CD4-positive, alpha-beta T cell (primary cell): ENCODE results near the gene TUBB1. TPM values are rescaled to one million over a fixed set of nuclear protein-coding genes. Genes with fewer than 3 reads are reported as not detected.
A peak's percentile ranks its signal among the peaks of the same experiment; 100 is the strongest.

Source experiments
- ATAC-seq: fragments of 200-7000 bp; cut with Tn5 transposase; one replicate; pipeline ENCODE4 v1.10.0; 2022; ENCODE audit warnings: mild to moderate bottlenecking; ENCODE audit not compliant: poor library complexity
- CTCF ChIA-PET: fragments of 350-600 bp; sonication (Branson Sonifier 250); formaldehyde crosslinking; loops from one replicate; lab custom pipeline; 2021; ENCODE audit warnings: antibody characterized with exemption, inconsistent platforms; lab: Charles Lee
- POLR2A ChIA-PET: fragments of 350-600 bp; sonication (Branson Sonifier 250); formaldehyde crosslinking; loops from one replicate; lab custom pipeline; 2021; ENCODE audit warnings: antibody characterized with exemption, inconsistent platforms; lab: Charles Lee
- DNase-seq, 14 experiments: peaks; one replicate each; pipeline ENCODE4 v3.0.0-alpha.2; 2013 to 2020; ENCODE audit warnings: mixed read lengths in 2 of 14
- H3K27ac ChIP-seq, 2 donors: one replicate each; pipeline versions ENCODE4 v1.5.1 to v1.7.0; 2013; ENCODE audit warnings: low read length in 2 of 2, low read depth in 1 of 2, mild to moderate bottlenecking in 1 of 2
- H3K27me3 ChIP-seq, 2 experiments: 1 replicate in 1 of 2; 2 replicates in 1 of 2; pipeline versions ENCODE4 v1.6.1 to v1.7.0; 2013; ENCODE audit warnings: low read length in 2 of 2, control low read depth in 1 of 2, mild to moderate bottlenecking in 1 of 2, moderate library complexity in 1 of 2; ENCODE audit not compliant: insufficient read depth in 2 of 2, control insufficient read depth in 1 of 2
- H3K36me3 ChIP-seq: one replicate; pipeline ENCODE4 v1.6.1; 2013; ENCODE audit warnings: low read length, control low read depth; ENCODE audit not compliant: insufficient read depth
- H3K4me1 ChIP-seq: one replicate; pipeline ENCODE4 v1.6.1; 2013; ENCODE audit warnings: low read length, control low read depth; ENCODE audit not compliant: insufficient read depth
- H3K4me3 ChIP-seq: one replicate; pipeline ENCODE4 v1.5.1; 2013; ENCODE audit warnings: mild to moderate bottlenecking, low read length, moderate library complexity
- H3K9me3 ChIP-seq, 2 experiments: 1 replicate in 1 of 2; 2 replicates in 1 of 2; pipeline versions ENCODE4 v1.6.1 to v1.7.0; 2013; ENCODE audit warnings: low read length in 2 of 2, mild to moderate bottlenecking in 2 of 2, control low read depth in 1 of 2, moderate library complexity in 1 of 2; ENCODE audit not compliant: control insufficient read depth in 1 of 2, insufficient read depth in 1 of 2
- H3K27ac Mint-ChIP-seq: one replicate; pipeline ENCODE4 v1.8.0; 2020; ENCODE audit warnings: mixed read lengths
- H3K27me3 Mint-ChIP-seq: one replicate; pipeline ENCODE4 v1.8.0; 2021; ENCODE audit warnings: mixed read lengths
- H3K36me3 Mint-ChIP-seq: one replicate; pipeline ENCODE4 v1.8.0; 2021; ENCODE audit warnings: low read depth, mixed read lengths
- H3K4me1 Mint-ChIP-seq: one replicate; pipeline ENCODE4 v1.8.0; 2021; ENCODE audit warnings: low read depth, mixed read lengths
- H3K4me3 Mint-ChIP-seq: one replicate; pipeline ENCODE4 v1.8.0; 2020; ENCODE audit warnings: mild to moderate bottlenecking, mixed read lengths
- H3K9me3 Mint-ChIP-seq: one replicate; pipeline ENCODE4 v1.8.0; 2020; ENCODE audit warnings: mixed read lengths
- CTCF ChIP-seq: fragments of 200-600 bp; IDR thresholded peaks from one replicate; pipeline ENCODE4 v1.8.0; 2022; ENCODE audit warnings: antibody characterized with exemption, mild to moderate bottlenecking
- intact Hi-C, 2 experiments: fragments of 100-400 bp; cut with DNase I in 1 of 2; cut with micrococcal nuclease in 1 of 2; formaldehyde crosslinking; loops; one replicate each; pipeline versions ENCODE4 v1.15.1 to v1.9.0; 2023 to 2025; cut with DNase I, micrococcal nuclease
- total RNA-seq, 174 experiments: library from RNA in 2 of 174; stranded (reverse) in 2 of 174; gene quantifications; one replicate each; pipeline ENCODE4 v1.2.3 and lab custom pipeline; 2021 to 2026

TUBB1 gene
- total RNA-seq, 2 experiments from 2014 or later = 0.11 to 0.17 TPM

DNA sequence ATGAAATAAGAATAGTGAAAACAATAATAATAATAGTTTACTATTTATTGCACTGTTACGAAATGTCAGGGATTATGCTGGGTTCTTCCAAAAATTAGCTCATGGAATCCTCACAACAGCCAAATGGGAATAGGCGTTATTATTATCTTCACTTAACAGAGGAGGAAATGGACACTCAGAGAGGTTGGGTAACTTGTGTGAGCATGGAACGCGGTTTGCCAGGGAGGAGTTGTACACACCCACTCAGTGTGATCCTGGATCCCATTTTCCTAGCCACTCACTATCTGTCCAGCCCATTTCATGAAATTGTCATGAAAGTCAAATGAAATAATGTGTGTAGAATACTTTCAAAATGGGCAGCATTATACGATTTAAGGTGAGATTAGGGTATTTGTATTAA, 33.6 kb upstream of the TUBB1 start:
- ATAC-seq (no peak), DNase-seq (no peak)
- ChIA-PET POLR2A (no interaction called here), CTCF (no interaction called here)
- H3K4me3 ChIP-seq = no peak overlapping the region
- peaks cover 50% of the 10 kb centered on the region for H3K36me3 ChIP-seq
- no peak overlapping the region for H3K27ac ChIP-seq
- TF ChIP-seq CTCF = no peak
- H3K4me1 Mint-ChIP-seq = peaks cover 44% of the 10 kb centered on the region
- peak overlapping the region; percentile 40 for H3K27ac Mint-ChIP-seq
- intact Hi-C loops = loop anchor here in 1 of 2 experiments (10.0 kb wide), 1 partner anchor 681 kb away; the partner anchor contains the start of gene RAB22A
- no peak overlapping the region for H3K4me3 Mint-ChIP-seq
- no peaks in the 10 kb centered on the region for H3K27me3 Mint-ChIP-seq
- no peaks in the 10 kb centered on the region for H3K9me3 Mint-ChIP-seq
- H3K4me1 ChIP-seq = peaks cover 38% of the 10 kb centered on the region
- H3K27me3 ChIP-seq = no peaks in the 10 kb centered on the region
- peaks cover 66% of the 10 kb centered on the region for H3K36me3 Mint-ChIP-seq
- H3K9me3 ChIP-seq = no peaks in the 10 kb centered on the region

DNA sequence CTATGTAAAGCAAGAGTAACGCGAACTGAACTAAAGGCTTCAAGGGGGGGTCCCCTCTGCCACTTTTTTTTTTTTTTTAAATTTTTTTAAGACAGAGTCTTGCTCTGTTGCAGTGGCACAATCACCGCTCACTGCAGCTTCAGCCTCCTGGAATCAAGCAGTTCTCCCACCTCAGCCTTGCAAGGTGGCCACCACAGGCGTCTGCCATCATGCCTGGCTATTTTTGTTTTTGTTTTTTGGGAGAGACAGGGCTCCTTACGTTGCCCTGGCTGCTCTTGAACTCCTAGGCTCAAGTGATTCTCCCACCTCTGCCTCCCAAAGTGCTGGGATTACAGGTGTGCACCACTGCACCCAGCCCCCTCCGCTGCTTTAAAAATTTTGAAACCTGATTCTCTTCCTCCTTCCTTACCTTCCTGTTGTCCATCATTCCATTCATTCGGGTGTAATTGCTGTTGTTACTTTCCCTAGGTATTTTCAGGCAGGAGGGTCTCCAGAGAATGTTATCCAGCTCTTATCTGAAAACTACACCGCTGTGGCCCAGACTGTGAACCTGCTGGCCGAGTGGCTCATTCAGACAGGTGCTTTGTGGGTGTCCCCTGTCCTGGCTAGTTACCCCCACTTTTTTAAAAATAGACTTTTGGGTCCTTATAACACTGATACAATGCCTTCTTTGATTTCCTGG, 32.8 kb upstream of the TUBB1 start:
- Mint-ChIP-seq H3K27me3 (no peaks in the 10 kb centered on the region), H3K36me3 (peaks cover 74% of the 10 kb centered on the region), H3K27ac (peak overlapping the region; percentile 40), H3K9me3 (no peaks in the 10 kb centered on the region), H3K4me3 (no peak overlapping the region), H3K4me1 (peaks cover 44% of the 10 kb centered on the region)
- no peak for ATAC-seq
- peaks cover 57% of the 10 kb centered on the region for H3K36me3 ChIP-seq
- TF ChIP-seq CTCF = no peak
- no peak overlapping the region for H3K27ac ChIP-seq
- intact Hi-C loops = loop anchor here in 1 of 2 experiments (10.0 kb wide), 1 partner anchor 682 kb away; the partner anchor contains the start of gene RAB22A
- no peak overlapping the region for H3K4me3 ChIP-seq
- H3K4me1 ChIP-seq = peaks cover 36% of the 10 kb centered on the region
- no peaks in the 10 kb centered on the region for H3K9me3 ChIP-seq
- ChIA-PET POLR2A (interaction anchor here (0.8 kb wide), 1 partner anchor 46 kb away, joined by 3 read pairs; the partner anchor contains the start of gene ATP5F1E), CTCF (no interaction called here)
- H3K27me3 ChIP-seq = no peaks in the 10 kb centered on the region
- DNase-seq = no peak

DNA sequence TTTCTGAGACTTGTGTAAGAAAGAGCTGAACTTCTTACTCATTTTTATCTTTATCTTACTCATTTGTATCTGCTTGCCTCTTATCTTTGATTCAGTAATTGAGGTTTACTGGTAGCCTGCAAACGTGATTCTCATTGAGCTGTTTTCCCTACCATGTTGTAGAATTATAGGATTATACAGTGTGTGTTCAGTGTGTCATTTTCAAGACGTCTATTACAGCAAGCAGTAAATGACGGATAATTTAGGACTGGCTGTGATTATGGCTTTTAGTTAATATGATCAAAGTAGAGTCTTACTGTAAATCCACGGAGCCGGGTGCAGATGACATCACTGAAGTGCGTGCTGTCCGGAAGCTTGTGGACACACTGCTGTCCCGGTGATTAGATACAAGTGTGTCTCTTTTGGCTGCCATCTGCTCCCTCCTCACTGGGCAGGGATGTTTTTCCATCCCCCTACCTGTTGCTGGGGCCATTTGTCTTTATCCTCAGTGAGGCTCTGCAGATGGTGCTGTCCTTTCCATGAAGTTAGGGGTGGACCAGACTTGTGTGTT, 32.2 kb upstream of the TUBB1 start:
- peaks cover 80% of the 10 kb centered on the region for H3K36me3 Mint-ChIP-seq
- H3K27ac ChIP-seq = no peak overlapping the region
- no peak for TF ChIP-seq CTCF

More for the DNA sequence above, 32.2 kb upstream of the TUBB1 start:
- H3K27ac Mint-ChIP-seq = peak overlapping the region; percentile 40
- DNase-seq (no peak), ATAC-seq (no peak)
- H3K27me3 ChIP-seq = no peaks in the 10 kb centered on the region
- H3K4me1 ChIP-seq = peaks cover 31% of the 10 kb centered on the region
- intact Hi-C loops = loop anchor here in 1 of 2 experiments (10.0 kb wide), 1 partner anchor 682 kb away; the partner anchor contains the start of gene RAB22A
- peaks cover 40% of the 10 kb centered on the region for H3K4me1 Mint-ChIP-seq
- ChIA-PET POLR2A (interaction anchor here (0.8 kb wide), 1 partner anchor 45 kb away, joined by 3 read pairs; the partner anchor contains the start of gene ATP5F1E), CTCF (no interaction called here)
- H3K9me3 Mint-ChIP-seq = no peaks in the 10 kb centered on the region
- no peaks in the 10 kb centered on the region for H3K9me3 ChIP-seq
- no peaks in the 10 kb centered on the region for H3K27me3 Mint-ChIP-seq
- H3K4me3 Mint-ChIP-seq = no peak overlapping the region
- H3K36me3 ChIP-seq = peaks cover 64% of the 10 kb centered on the region
- no peak overlapping the region for H3K4me3 ChIP-seq
